Parathyroid adenoma (tissue), 2 donors: ENCODE results near the gene CREB3.

Experiments
- H2AFZ ChIP-seq: fragments of 300-600 bp; sonication (generic); one replicate; pipeline ENCODE4 v1.7.0; 2017; ENCODE audit warnings: antibody characterized with exemption, mild to moderate bottlenecking
- H3K27ac ChIP-seq: fragments of 300-600 bp; sonication (generic); one replicate; pipeline ENCODE4 v1.7.0; 2017
- H3K27me3 ChIP-seq: fragments of 300-600 bp; sonication (generic); one replicate; pipeline ENCODE4 v1.7.0; 2017; ENCODE audit warnings: low read length; ENCODE audit not compliant: control insufficient read depth, insufficient read depth
- H3K36me3 ChIP-seq: fragments of 300-600 bp; sonication (generic); one replicate; pipeline ENCODE4 v1.7.0; 2017; ENCODE audit warnings: low read length; ENCODE audit not compliant: control insufficient read depth, insufficient read depth
- H3K4me1 ChIP-seq: fragments of 300-600 bp; sonication (generic); one replicate; pipeline ENCODE4 v1.7.0; 2017; ENCODE audit warnings: control low read depth
- H3K4me2 ChIP-seq: fragments of 300-600 bp; sonication (generic); one replicate; pipeline ENCODE4 v1.7.0; 2017; ENCODE audit warnings: low read length
- H3K4me3 ChIP-seq: fragments of 300-600 bp; sonication (generic); one replicate; pipeline ENCODE4 v1.7.0; 2017; ENCODE audit warnings: low read depth, low read length
- H3K79me2 ChIP-seq: fragments of 300-600 bp; sonication (generic); one replicate; pipeline ENCODE4 v1.7.0; 2017; ENCODE audit warnings: control low read depth
- H3K9ac ChIP-seq: fragments of 300-600 bp; sonication (generic); one replicate; pipeline ENCODE4 v1.7.0; 2017; ENCODE audit warnings: mild to moderate bottlenecking
- H3K9me3 ChIP-seq: fragments of 300-600 bp; sonication (generic); one replicate; pipeline ENCODE4 v1.7.0; 2017; ENCODE audit warnings: low read length; ENCODE audit not compliant: control insufficient read depth
- TF ChIP-seq, protein P1 (sequence below): fragments of 300-600 bp; sonication (generic); IDR thresholded peaks from one replicate; pipeline ENCODE4 v1.7.0; 2017; ENCODE audit warnings: antibody characterized with exemption, mild to moderate bottlenecking
- donor health status: primary hyperparathyroidism.

Gene CREB3

DNA sequence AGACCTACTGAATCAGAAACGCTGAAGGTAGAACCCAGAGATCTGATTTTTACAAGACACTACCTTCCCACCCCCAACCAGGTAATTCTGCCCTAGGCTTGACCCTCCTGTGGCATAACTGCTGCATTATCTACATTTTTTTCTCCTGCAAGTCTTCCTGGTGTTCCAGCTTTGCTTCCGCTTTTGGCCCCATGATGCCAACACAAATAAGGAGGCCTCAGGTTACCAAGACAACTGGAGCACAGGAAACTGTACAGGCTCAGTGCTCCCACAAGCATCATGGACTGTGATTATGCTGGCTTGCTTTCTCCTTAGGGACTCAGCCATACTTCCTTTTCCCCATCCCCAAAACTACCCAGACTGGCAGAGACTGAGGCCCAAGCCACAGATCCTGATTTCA is 28.2 kb downstream of the CREB3 start:
- Histone ChIP-seq H3K79me2 (no peaks in the 10 kb centered on the region), H2AFZ (no peak overlapping the region), H3K36me3 (no peaks in the 10 kb centered on the region), H3K27ac (no peak overlapping the region), H3K9ac (no peak overlapping the region), H3K9me3 (no peaks in the 10 kb centered on the region), H3K27me3 (no peaks in the 10 kb centered on the region), H3K4me3 (no peak overlapping the region), H3K4me2 (no peak overlapping the region), H3K4me1 (no peaks in the 10 kb centered on the region)
- TF ChIP-seq, protein P1, sequence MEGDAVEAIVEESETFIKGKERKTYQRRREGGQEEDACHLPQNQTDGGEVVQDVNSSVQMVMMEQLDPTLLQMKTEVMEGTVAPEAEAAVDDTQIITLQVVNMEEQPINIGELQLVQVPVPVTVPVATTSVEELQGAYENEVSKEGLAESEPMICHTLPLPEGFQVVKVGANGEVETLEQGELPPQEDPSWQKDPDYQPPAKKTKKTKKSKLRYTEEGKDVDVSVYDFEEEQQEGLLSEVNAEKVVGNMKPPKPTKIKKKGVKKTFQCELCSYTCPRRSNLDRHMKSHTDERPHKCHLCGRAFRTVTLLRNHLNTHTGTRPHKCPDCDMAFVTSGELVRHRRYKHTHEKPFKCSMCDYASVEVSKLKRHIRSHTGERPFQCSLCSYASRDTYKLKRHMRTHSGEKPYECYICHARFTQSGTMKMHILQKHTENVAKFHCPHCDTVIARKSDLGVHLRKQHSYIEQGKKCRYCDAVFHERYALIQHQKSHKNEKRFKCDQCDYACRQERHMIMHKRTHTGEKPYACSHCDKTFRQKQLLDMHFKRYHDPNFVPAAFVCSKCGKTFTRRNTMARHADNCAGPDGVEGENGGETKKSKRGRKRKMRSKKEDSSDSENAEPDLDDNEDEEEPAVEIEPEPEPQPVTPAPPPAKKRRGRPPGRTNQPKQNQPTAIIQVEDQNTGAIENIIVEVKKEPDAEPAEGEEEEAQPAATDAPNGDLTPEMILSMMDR, result no peak

DNA sequence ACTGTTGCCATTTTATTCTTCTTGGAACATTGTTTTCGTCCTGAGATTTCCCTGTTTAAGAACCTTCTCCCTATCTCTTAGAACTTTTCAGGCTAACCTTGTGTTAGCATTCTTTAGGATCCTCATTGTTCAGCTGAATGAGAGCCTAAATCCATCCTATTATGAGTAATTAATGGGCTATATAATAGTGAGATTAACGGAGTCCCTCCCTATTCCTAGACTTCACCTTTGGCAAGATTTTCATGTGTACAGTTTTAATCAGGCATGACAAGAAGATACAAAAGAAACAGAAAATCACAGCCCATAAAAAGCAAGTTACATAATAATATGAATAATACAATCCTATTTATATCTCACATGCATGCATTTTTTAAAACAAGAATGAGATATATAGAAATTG is 30.7 kb downstream of the CREB3 start:
- Histone ChIP-seq H3K27me3 (no peaks in the 10 kb centered on the region), H3K4me3 (no peak overlapping the region), H3K4me1 (no peaks in the 10 kb centered on the region), H3K79me2 (peaks cover 3% of the 10 kb centered on the region), H3K9ac (no peak overlapping the region), H3K9me3 (no peaks in the 10 kb centered on the region), H3K4me2 (no peak overlapping the region), H3K36me3 (no peaks in the 10 kb centered on the region), H2AFZ (no peak overlapping the region), H3K27ac (no peak overlapping the region)
- TF ChIP-seq, protein P1, result no peak

DNA sequence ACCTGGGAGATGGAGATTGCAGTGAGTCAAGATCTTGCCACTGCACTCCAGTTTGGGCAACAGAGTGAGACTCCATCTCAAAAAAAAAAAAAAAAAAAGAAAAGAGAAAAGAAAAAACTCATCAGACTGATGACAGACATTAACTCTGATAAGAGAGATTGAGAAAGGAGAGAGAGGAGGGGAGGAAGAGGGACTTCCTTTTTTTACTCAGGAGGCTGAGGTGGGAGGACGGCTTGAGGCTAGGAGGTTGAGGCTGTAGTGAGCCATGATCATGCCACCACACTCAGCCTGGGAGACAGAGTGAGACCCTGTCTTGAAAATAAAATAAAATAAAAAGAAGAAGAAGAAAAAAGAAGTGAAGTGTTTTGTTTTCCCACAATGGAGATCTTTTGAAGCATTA is 31.3 kb downstream of the CREB3 start:
- H3K79me2 ChIP-seq, result peaks cover 10% of the 10 kb centered on the region
- H3K9ac ChIP-seq, result no peak overlapping the region
- H3K4me1 ChIP-seq, result no peaks in the 10 kb centered on the region
- H3K4me3 ChIP-seq, result no peak overlapping the region
- H3K27ac ChIP-seq, result no peak overlapping the region
- H3K9me3 ChIP-seq, result no peaks in the 10 kb centered on the region
- H2AFZ ChIP-seq, result no peak overlapping the region
- no peaks in the 10 kb centered on the region for H3K27me3 ChIP-seq
- H3K36me3 ChIP-seq, result no peaks in the 10 kb centered on the region
- no peak overlapping the region for H3K4me2 ChIP-seq
- TF ChIP-seq, protein P1, result no peak

DNA sequence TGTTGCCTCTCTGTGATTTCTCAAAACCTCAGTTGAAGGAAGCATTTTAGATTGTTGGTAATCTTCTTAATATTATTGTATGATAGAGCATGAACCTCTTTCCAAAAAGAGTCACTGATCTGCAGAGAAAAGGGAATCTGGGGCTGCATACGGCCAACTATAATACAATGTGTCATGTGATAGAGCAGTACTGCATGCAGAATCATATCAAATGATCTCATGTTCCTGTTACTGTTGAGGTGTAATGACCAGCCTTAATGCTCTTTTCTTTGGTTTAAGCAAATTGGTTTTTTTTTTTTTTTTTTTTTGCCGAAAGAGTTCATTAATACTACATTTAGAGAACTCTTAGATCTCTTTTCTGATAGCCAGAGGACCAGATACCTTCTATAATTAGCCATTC is 34.5 kb downstream of the CREB3 start:
- Histone ChIP-seq H3K4me2 (no peak overlapping the region), H3K9me3 (no peaks in the 10 kb centered on the region), H3K36me3 (no peaks in the 10 kb centered on the region), H3K9ac (no peak overlapping the region), H3K27me3 (no peaks in the 10 kb centered on the region), H3K79me2 (peaks cover 16% of the 10 kb centered on the region), H3K4me1 (peaks cover 2% of the 10 kb centered on the region), H3K27ac (no peak overlapping the region), H2AFZ (no peak overlapping the region), H3K4me3 (no peak overlapping the region)
- TF ChIP-seq, protein P1, result no peak

DNA sequence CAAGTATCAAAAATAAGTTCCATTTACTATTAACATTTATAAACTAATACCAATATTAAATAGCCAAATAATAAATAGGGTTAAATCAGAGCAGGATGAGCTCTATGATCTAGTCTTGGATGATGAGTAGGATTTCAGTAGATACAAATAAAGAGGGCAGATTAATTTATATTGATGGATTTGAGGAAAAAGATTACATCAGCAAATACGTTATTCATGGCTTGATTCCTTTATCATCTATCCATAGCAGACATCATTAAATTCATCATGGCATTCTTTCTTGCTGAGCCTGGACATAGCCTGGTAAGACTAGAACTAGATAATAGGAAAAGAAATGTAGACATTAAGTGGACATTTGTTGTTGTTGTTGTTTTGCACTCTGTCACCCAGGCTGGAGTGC is 35.0 kb downstream of the CREB3 start:
- H3K27ac ChIP-seq, result no peak overlapping the region
- H3K79me2 ChIP-seq, result peaks cover 16% of the 10 kb centered on the region
- H3K4me3 ChIP-seq, result no peak overlapping the region
- H3K36me3 ChIP-seq, result no peaks in the 10 kb centered on the region
- H2AFZ ChIP-seq, result no peak overlapping the region
- no peak overlapping the region for H3K4me2 ChIP-seq
- H3K9me3 ChIP-seq, result no peaks in the 10 kb centered on the region
- no peaks in the 10 kb centered on the region for H3K27me3 ChIP-seq
- no peak overlapping the region for H3K9ac ChIP-seq
- H3K4me1 ChIP-seq, result peaks cover 2% of the 10 kb centered on the region
- TF ChIP-seq, protein P1, result no peak
